ENCODE data around the gene PIP4K2C. TPM values are rescaled to one million over a fixed set of nuclear protein-coding genes. Genes with fewer than 3 reads are reported as not detected.

Gene PIP4K2C
- total RNA-seq, 1 experiment from 2014 or later, result 88.6 TPM

DNA sequence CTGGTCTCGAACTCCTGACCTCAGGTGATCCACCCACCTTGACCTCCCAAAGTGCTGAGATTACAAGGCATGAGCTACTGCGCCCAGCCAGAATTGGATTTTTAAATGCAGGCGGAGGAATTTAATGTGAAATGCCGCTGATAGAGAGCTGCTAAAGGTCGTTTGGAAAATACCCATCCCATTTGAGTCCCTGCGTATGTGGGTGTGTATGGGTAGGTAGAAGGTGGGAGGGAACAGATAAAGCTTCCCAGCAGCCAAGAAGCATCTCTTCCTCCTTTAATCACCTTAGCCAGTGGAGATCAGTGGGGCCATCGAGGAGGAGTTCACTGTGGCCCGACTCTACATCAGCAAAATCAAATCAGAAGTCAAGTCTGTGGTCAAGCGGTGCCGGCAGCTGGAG is 16.2 kb upstream of the PIP4K2C start:
- BruUV-seq (replicated peaks), result no TSS peak
- Histone ChIP-seq H3K9ac (ENCODE audit: low read length) (no peak overlapping the region), H3F3A (ENCODE audit: low read length, unreplicated experiment) (no peaks in the 10 kb centered on the region), H3K27me3 (ENCODE audit: low read length) (no peaks in the 10 kb centered on the region), H3K36me3 (ENCODE audit: low read depth, low read length) (no peaks in the 10 kb centered on the region), H3K79me2 (ENCODE audit: low read length) (no peaks in the 10 kb centered on the region), H3K9me3 (ENCODE audit: low read length) (no peaks in the 10 kb centered on the region), H3K4me1 (ENCODE audit: insufficient read depth, low read length) (peaks cover 4% of the 10 kb centered on the region), H4K20me1 (ENCODE audit: low read length) (no peaks in the 10 kb centered on the region), H3K4me3 (ENCODE audit: low read length) (no peak overlapping the region), H2AFZ (ENCODE audit: low read length) (no peak overlapping the region), H3K9me2 (replicated peaks; ENCODE audit: low read length) (no peaks in the 10 kb centered on the region), H3K4me2 (ENCODE audit: low read length) (no peak overlapping the region), H3K27ac (ENCODE audit: low read length) (no peak overlapping the region)
- no peak for TF ChIP-seq EZH2phosphoT487 (IDR thresholded peaks at IDR 0.05; ENCODE audit: borderline replicate concordance, low read length)
- TF ChIP-seq EZH2 (IDR thresholded peaks at IDR 0.05; ENCODE audit: low read length, unreplicated experiment), result no peak
- TF ChIP-seq, protein P1, sequence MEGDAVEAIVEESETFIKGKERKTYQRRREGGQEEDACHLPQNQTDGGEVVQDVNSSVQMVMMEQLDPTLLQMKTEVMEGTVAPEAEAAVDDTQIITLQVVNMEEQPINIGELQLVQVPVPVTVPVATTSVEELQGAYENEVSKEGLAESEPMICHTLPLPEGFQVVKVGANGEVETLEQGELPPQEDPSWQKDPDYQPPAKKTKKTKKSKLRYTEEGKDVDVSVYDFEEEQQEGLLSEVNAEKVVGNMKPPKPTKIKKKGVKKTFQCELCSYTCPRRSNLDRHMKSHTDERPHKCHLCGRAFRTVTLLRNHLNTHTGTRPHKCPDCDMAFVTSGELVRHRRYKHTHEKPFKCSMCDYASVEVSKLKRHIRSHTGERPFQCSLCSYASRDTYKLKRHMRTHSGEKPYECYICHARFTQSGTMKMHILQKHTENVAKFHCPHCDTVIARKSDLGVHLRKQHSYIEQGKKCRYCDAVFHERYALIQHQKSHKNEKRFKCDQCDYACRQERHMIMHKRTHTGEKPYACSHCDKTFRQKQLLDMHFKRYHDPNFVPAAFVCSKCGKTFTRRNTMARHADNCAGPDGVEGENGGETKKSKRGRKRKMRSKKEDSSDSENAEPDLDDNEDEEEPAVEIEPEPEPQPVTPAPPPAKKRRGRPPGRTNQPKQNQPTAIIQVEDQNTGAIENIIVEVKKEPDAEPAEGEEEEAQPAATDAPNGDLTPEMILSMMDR (conservative IDR thresholded peaks at IDR 0.05; ENCODE audit: low read depth, low read length), result no peak
- ChIA-PET CTCF (interaction anchor here (1.0 kb wide), 1 partner anchor 9 kb away, joined by 5 read pairs; no protein-coding TSS in a partner anchor), POLR2A (ENCODE audit: unreplicated experiment) (no interaction called here)
- no peak for DNase-seq
- no peak for ATAC-seq
- intact Hi-C loops (cut with micrococcal nuclease), result no loop called here

DNA sequence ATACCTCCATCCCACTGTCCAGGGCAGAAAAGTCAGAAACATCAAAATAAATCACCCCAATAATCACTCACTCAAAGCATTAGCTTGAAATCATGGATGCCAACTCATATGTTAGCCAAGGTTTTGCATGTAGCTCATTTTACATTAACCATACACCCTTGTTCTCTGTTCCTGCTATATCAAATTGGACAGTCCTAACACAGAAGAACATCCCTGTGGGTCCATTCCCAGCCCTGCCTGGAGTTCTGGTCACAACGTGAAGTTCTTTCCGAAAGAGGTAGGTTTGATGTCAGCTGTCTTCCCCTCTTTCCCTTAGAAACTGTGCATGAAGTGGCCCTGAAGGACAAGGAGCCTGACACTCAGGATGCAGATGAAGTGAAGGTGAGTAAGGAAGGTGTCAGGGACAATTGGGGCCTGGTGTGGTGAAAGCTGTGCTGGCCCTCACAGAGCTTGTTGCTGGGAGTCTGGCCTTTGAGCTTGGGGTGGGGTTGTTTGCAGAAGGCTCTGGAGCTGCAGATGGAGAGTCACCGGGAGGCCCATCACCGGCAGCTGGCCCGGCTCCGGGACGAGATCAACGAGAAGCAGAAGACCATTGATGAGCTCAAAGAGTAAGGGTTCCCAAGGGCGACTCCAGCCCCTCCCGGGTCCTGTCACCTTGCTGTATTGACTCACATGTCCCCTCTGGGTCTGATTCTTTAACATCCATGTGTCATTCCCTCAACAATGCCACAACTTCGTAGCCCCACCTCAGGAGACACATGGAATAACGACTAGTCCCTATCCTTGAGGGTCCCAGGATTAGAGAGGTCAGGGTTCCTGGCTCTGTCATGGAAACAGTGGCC is 15.0 kb upstream of the PIP4K2C start:
- Histone ChIP-seq H3K9me3 (ENCODE audit: low read length) (no peaks in the 10 kb centered on the region), H3F3A (ENCODE audit: low read length, unreplicated experiment) (no peaks in the 10 kb centered on the region), H3K79me2 (ENCODE audit: low read length) (no peaks in the 10 kb centered on the region), H3K27me3 (ENCODE audit: low read length) (no peaks in the 10 kb centered on the region), H3K9me2 (replicated peaks; ENCODE audit: low read length) (no peaks in the 10 kb centered on the region), H3K36me3 (ENCODE audit: low read depth, low read length) (no peaks in the 10 kb centered on the region), H3K4me3 (ENCODE audit: low read length) (no peak overlapping the region), H4K20me1 (ENCODE audit: low read length) (no peaks in the 10 kb centered on the region), H3K9ac (ENCODE audit: low read length) (no peak overlapping the region), H3K4me2 (ENCODE audit: low read length) (no peak overlapping the region), H2AFZ (ENCODE audit: low read length) (no peak overlapping the region), H3K4me1 (ENCODE audit: insufficient read depth, low read length) (peaks cover 9% of the 10 kb centered on the region), H3K27ac (ENCODE audit: low read length) (no peak overlapping the region)
- BruUV-seq (replicated peaks), result no TSS peak
- ChIA-PET CTCF (interaction anchor here (1.0 kb wide), 1 partner anchor 8 kb away, joined by 5 read pairs; no protein-coding TSS in a partner anchor), POLR2A (ENCODE audit: unreplicated experiment) (interaction anchor here (0.6 kb wide), 1 partner anchor 90 kb away, joined by 3 read pairs; no protein-coding TSS in a partner anchor)
- ATAC-seq, result no peak
- TF ChIP-seq EZH2phosphoT487 (IDR thresholded peaks at IDR 0.05; ENCODE audit: borderline replicate concordance, low read length) (no peak), EZH2 (IDR thresholded peaks at IDR 0.05; ENCODE audit: low read length, unreplicated experiment) (no peak)
- TF ChIP-seq, protein P1 (conservative IDR thresholded peaks at IDR 0.05; ENCODE audit: low read depth, low read length), result no peak
- intact Hi-C loops (cut with micrococcal nuclease), result no loop called here
- no peak for DNase-seq

DNA sequence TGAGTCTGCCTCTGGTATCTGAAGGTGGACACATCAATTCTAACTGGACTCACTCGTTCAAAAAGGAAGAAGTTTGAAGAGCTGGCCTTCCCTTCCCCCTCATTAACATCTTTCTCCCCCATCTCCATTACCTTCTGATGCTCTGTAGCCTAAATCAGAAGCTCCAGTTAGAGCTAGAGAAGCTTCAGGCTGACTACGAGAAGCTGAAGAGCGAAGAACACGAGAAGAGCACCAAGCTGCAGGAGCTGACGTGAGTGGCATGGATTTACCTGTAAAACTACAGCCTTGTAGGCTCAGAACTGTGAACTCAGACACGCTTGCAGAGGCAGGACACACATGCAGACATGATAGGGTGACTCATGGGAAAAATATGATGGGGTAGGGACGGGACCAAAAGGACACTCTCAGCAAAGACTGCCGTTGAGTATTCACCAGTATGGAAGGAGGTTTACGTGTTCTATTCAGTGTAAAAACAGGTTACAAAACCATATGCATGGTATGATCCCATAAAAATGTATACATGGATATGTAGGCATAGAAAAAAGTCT is 14.3 kb upstream of the PIP4K2C start:
- H3K36me3 ChIP-seq (ENCODE audit: low read depth, low read length), result no peaks in the 10 kb centered on the region
- CTCF ChIA-PET, result no interaction called here
- H3K27me3 ChIP-seq (ENCODE audit: low read length), result no peaks in the 10 kb centered on the region
- H3K27ac ChIP-seq (ENCODE audit: low read length), result no peak overlapping the region
- no peak overlapping the region for H2AFZ ChIP-seq (ENCODE audit: low read length)
- no TSS peak for BruUV-seq (replicated peaks)
- H3K9ac ChIP-seq (ENCODE audit: low read length), result no peak overlapping the region
- POLR2A ChIA-PET (ENCODE audit: unreplicated experiment), result no interaction called here
- no peak for ATAC-seq
- H3K9me2 ChIP-seq (replicated peaks; ENCODE audit: low read length), result no peaks in the 10 kb centered on the region
- no peaks in the 10 kb centered on the region for H4K20me1 ChIP-seq (ENCODE audit: low read length)
- H3F3A ChIP-seq (ENCODE audit: low read length, unreplicated experiment), result no peaks in the 10 kb centered on the region
- no peak overlapping the region for H3K4me2 ChIP-seq (ENCODE audit: low read length)
- intact Hi-C loops (cut with micrococcal nuclease), result no loop called here
- H3K9me3 ChIP-seq (ENCODE audit: low read length), result no peaks in the 10 kb centered on the region
- no peaks in the 10 kb centered on the region for H3K79me2 ChIP-seq (ENCODE audit: low read length)
- peak; percentile 22 for DNase-seq
- H3K4me3 ChIP-seq (ENCODE audit: low read length), result no peak overlapping the region
- TF ChIP-seq EZH2phosphoT487 (IDR thresholded peaks at IDR 0.05; ENCODE audit: borderline replicate concordance, low read length) (no peak), EZH2 (IDR thresholded peaks at IDR 0.05; ENCODE audit: low read length, unreplicated experiment) (no peak)
- TF ChIP-seq, protein P1 (conservative IDR thresholded peaks at IDR 0.05; ENCODE audit: low read depth, low read length), result no peak
- H3K4me1 ChIP-seq (ENCODE audit: insufficient read depth, low read length), result peaks cover 9% of the 10 kb centered on the region

All from PC-3 (cell line).